IPS-NIHi11 (cell line): Measurements from ENCODE around the gene PHACTR3.

ENCODE experiments used
- DNase-seq: peaks from one replicate; pipeline ENCODE4 v3.0.0; 2012; ENCODE audit warnings: mixed read lengths, low spot score

The PHACTR3 gene

GRCh38 chr20:59735917-59736316, 131.6 kb downstream of the PHACTR3 start:
- no peak for DNase-seq

- no peak for DNase-seq
Measured at GRCh38 chr20:59736366-59736765, 132.0 kb downstream of the PHACTR3 start.

- no peak for DNase-seq
Measured at GRCh38 chr20:59737073-59737666, 132.8 kb downstream of the PHACTR3 start.

GRCh38 chr20:59737816-59738215, 133.5 kb downstream of the PHACTR3 start:
- no peak for DNase-seq

GRCh38 chr20:59738851-59739250, 134.5 kb downstream of the PHACTR3 start:
- DNase-seq: no peak

- DNase-seq: no peak
Measured at GRCh38 chr20:59740621-59741020, 136.3 kb downstream of the PHACTR3 start.

- no peak for DNase-seq
Measured at GRCh38 chr20:59741073-59741472, 136.7 kb downstream of the PHACTR3 start.

- DNase-seq: no peak
Measured at GRCh38 chr20:59742351-59743095, 138.2 kb downstream of the PHACTR3 start.

GRCh38 chr20:59743308-59743707, 139.0 kb downstream of the PHACTR3 start:
- DNase-seq: no peak

- DNase-seq: peak; percentile 52
Measured at GRCh38 chr20:59743767-59744485, 139.6 kb downstream of the PHACTR3 start.

- DNase-seq: no peak
Measured at GRCh38 chr20:59744756-59745155, 140.4 kb downstream of the PHACTR3 start.

- DNase-seq: no peak
Measured at GRCh38 chr20:59745201-59745600, 140.9 kb downstream of the PHACTR3 start.

- DNase-seq: no peak
Measured at GRCh38 chr20:59745716-59746115, 141.4 kb downstream of the PHACTR3 start.

GRCh38 chr20:59746155-59746554, 141.8 kb downstream of the PHACTR3 start:
- DNase-seq: no peak

GRCh38 chr20:59747671-59748515, 143.6 kb downstream of the PHACTR3 start:
- peak; percentile 32 for DNase-seq

GRCh38 chr20:59748619-59749191, 144.4 kb downstream of the PHACTR3 start:
- DNase-seq: no peak

- no peak for DNase-seq
Measured at GRCh38 chr20:59749301-59749700, 145.0 kb downstream of the PHACTR3 start.

GRCh38 chr20:59750209-59750840, 146.0 kb downstream of the PHACTR3 start:
- no peak for DNase-seq

- peak; percentile 89 for DNase-seq
Measured at GRCh38 chr20:59751075-59751711, 146.9 kb downstream of the PHACTR3 start.

- no peak for DNase-seq
Measured at GRCh38 chr20:59752101-59752586, 147.8 kb downstream of the PHACTR3 start.
